Left colon (tissue), 2 donors: ENCODE results near the gene ZBED5. TPM values are rescaled to one million over a fixed set of nuclear protein-coding genes. Genes with fewer than 3 reads are reported as not detected.
A peak's percentile ranks its signal among the peaks of the same experiment; 100 is the strongest.
"Not testable (repeated sequence)": the region's sequence is repeated elsewhere in the genome, so short reads cannot be mapped to it uniquely, and the experiment has no call there.

ENCODE experiments used
- ATAC-seq: fragments of 200-7000 bp; cut with Tn5 transposase; one replicate; pipeline ENCODE4 v1.9.1; 2020; ENCODE audit warnings: mild to moderate bottlenecking, moderate library complexity
- DNase-seq, 2 donors: peaks; one replicate each; pipeline ENCODE4 v3.0.0-alpha.2; 2020
- intact Hi-C, 2 donors: fragments of 100-400 bp; cut with DNase I in 1 of 2; cut with micrococcal nuclease in 1 of 2; formaldehyde crosslinking; loops; one replicate each; pipeline versions ENCODE4 v1.11.2 to v1.14.0; 2022; cut with DNase I, micrococcal nuclease
- long read RNA-seq: library from polyadenylated mRNA; unstranded; transcript quantifications from one replicate; pipeline ENCODE4 v2.0.0, GENCODE V29; 2021
- total RNA-seq, 2 donors: library from RNA; stranded (reverse); fragmentation: NEBNext Ultra II Directional; extraction: Animal tissue kit (Norgen Biotek cat#: 25700); gene quantifications; one replicate each; pipeline ENCODE4 v1.2.1, GENCODE V29; 2021
- donor health status: DM: no; HTN: no; CAD: no.
- donor health status: DM: yes; HTN: yes; CAD: no.

ZBED5 gene
- 10 to 100 TPM; 36.9 to 37.5 TPM for total RNA-seq
- long read RNA-seq, partial matches to known transcripts: 0 of 3 reads
- long read RNA-seq, other reads (novel, unspliced or antisense): 1 of 3 reads

DNA sequence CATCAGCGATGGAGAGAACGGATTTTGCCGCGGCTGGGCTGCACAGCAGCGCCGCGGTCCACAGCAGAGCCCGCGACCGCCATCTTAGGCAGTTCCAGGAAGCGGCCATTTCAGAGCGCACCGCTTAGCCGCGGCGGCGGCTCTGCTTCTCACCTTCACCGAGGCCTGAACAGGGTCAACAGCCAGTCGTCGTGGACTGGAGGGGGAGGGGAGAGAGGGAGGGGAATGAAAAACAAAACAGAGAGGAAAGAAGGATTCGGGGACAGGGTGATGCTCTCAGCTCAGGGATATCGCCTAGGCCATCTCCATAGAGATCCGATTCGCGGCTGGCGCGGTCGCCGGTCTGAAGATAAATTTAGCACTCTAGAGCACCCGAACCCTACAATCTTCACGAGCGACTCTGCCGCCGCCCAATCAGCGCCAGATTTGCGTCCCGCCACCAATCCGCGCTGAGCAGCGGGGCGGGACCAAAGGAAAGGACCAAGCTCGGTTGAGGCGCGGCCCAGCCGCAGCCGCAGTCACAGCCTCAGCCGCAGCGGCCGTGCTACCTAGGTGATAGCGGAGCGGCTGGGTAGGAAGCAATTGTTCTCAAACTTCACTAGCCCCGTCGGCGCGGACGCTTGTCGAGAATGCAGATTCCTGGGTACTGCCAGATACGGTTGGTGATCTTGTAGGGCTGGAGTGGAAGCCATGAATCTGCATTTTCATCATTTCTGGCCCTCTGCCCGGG, at the start of gene ZBED5:
ZBED5 (minus strand) TSS at position 345 of the 730 bp plus-strand sequence. CDS start 3,108 bp downstream, outside the sequence.
- intact Hi-C loops: loop anchor here in 1 of 2 donors (2.0 kb wide), 1 partner anchor 49 kb away; the partner anchor contains the start of gene EIF4G2
- ATAC-seq: peak; percentile 90

DNA sequence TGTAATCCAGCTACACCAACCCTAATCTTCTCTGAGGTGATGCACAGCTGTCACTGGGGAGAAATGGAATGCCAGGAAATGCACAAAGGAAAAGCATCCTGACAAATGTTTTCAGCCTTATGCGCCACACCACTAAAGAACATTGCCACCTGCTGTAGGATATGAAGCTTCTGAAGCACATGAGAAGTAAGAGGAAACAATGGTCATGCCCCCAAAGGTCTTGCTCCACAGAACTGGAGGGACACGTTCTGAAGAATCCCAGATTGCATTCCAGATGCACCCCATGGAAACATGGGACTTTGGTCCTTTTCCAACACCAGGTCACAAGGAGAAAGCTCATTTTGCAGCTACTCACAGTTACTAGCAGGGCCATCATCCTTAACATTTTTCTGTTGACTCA, 48.7 kb upstream of the ZBED5 start:
- no peak for DNase-seq
- intact Hi-C loops: no loop called here
- peak; percentile 44 for ATAC-seq

More for the DNA sequence above, at the start of gene ZBED5:
- peak; percentile 97 to 98 for DNase-seq

DNA sequence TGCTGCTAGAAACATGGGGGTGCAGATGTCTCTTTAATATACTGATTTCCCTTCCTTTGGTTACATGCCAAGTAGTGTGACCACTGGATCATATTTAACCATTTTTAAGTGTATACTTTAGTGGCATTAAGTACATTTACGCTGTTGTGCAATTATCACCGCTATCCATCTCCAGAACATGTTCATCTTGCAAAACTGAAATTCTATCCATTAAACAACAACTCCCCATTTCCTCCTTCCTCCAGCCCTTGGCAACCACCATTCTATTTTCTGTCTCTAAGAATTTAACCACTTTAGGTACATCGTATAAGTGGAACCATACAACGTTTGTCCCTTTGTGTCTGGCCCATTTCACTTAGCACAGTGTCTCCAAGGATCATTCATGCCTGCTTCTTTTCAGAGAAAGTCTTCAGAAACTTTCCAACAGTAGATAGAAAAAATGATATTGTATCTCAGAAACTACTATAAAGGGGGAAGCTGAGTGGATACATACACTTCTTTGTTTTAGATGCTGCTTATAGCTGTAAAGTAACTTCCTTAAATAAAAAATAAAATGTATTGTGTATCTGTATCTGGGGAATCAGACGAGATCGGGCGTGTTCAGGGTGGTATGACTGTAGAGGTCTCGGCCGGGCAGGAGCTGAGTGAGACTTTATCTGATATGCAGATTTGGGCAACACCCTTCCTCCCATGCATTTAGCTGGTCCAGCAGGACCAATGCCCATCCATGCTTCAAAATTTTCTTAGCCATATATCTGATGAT, 44.6 kb upstream of the ZBED5 start:
- ATAC-seq (no peak), DNase-seq (no peak)
- intact Hi-C loops: no loop called here

DNA sequence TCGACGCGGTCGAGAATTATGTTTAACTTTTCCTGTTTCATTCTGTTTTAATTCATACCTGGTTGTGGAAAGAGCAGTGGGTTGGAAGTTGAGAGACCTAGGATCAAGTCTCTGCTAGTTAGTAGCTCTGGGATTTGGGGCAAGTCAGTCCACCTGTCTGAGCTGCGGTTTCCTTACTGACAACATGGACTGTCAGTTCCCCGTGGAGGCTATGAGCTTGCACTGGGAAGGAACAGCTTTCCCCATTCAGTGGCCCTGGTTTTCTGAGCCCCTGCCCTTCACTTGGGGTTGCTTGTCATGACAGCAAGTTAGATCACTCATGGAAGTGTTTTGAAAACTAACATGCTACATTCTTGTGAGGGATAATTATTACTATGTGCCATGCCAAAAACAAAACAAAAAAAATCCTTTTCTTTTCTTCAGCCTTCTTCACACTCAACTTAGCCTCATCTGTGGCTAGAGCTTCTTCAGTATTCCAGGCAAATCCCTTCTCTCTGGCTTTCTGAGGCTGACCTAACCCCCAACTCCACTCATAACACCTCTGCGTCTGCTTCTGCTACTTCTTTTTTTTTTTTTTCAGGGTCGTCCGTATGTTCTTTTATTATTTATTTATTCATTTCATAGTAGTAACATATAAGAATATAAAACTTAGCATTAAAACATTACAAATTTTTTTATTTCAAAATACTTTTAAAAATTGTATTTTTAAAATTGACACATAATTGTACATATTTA, 43.0 kb upstream of the ZBED5 start:
- DNase-seq (peak in 1 of 2 donors; percentile 16), ATAC-seq (peak; percentile 18)
- intact Hi-C loops: no loop called here

DNA sequence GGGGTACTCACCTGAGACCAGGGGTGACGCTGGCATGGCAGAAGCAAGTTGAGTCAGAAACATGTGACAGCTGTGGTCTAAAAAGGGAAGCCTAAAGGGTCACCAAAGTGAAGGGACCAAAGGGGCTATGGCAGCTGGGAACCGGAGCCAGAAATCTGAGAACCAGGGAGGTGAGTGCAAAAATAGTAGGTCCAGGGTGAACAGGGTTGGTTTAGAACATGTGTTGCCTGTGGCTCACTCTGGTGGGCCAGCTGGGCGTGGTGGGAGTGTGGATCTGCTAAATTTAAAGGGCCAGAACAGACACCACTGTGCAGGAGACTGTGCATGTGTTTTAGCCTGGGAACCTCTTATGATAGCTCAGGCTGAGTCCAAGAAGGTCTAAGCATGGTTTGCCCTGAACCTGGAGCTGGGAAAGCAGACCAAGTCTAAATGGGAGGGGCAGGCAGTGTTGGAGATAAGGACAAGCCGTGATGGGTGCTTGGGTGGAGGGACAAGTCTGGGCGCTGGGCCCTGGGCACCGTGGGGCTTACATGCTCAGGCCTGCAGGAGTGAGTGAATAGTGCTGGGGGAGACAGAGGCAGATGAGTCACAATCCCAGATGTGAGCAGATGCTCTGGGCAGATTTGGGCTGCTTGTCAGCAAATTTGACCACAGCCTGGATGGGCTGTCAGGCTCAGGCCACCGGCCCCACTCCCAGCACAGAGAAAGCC, 41.4 kb upstream of the ZBED5 start:
- DNase-seq (peak; percentile 49 to 53), ATAC-seq (peak; percentile 46)
- intact Hi-C loops: no loop called here

DNA sequence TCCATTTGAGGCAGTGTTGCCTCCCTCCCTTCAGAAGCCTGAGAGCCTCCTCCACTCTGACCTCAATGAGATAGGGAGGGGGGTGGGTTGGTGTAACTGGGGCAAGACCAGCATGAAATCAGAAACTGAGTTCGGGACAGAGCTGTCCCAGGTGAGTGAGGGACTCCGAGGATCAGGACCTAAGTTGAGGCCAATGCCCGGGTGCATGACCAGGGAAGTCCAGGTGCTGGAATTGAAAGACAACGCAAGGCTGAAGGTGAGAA, 40.8 kb upstream of the ZBED5 start:
- DNase-seq: no peak
- ATAC-seq: no peak

DNA sequence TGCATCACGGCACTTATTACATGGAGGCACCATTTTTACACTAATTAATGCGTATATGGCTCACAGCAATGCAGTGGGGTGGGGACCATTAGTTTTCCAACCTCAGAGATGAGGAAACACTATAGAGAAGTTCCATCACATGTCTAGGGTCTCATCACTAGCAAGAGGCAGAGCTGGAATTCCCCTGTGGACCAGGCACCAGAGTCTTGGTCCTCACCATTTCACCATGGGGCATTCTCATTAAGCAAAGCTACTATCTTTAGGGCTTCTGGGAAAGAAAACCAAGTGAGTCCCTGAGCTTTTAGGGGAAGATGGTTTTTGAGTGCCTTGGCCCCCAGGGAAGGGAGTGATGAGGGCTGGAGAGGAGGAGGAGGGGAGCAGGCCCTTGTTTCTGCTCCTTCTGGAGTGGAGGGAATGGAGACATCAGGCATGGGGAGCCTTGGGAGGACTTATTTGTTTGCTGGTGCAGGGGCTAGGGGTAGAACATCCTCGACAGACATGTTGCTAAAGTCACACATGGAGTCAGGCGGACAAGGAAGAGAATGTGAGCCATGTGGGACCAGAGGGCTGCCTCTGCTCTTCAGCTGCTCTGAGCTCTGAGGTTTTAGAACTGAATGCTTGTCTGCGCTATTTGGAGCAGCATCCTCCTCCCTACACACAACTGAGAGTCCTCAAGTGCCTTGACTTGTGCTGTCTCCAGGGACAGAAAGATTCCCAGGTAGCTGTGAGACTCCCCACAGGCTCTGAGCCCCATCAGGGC, 40.3 kb upstream of the ZBED5 start:
- intact Hi-C loops: no loop called here
- ATAC-seq: no peak
- no peak for DNase-seq

More for the DNA sequence above, 40.8 kb upstream of the ZBED5 start:
- intact Hi-C loops: no loop called here

DNA sequence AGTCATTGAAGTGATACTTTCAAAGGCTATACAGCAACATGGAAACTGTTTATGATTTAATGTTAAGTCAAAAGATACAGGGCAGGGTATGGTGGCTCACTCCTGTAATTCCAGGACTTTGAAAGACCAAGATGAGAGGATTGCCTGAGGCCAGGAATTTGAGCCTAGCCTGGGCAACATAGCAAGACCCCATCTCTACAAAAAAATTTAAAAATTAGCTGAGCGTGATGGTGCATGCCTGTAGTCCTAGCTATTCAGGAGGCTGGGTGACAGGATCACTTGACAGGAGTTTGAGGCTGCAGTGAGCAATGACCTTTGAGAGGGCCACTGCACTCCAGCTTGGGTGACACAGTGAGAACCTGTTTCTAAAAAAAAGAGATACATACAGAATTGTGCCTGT, 39.3 kb upstream of the ZBED5 start:
- no peak for DNase-seq
- no peak for ATAC-seq
- intact Hi-C loops: no loop called here

DNA sequence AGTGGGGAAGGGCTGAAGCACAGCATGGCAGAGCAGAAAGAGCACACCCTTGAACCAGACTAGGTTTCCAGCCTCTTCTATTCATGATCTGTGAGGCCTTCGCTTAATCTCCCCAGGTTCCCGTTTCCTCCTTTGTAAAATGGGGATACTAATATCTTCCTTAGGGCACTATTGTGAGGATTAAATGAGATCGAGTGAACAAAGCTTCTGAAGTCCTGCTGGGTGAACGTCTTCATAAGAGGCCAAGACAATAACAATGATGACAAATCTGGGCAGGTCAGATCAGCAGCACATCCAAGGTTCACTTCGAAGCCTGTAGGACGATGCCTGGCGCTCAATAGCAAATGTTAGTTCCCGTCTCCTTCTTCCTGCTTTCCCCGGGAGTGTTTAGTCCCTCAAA, 38.6 kb upstream of the ZBED5 start:
- intact Hi-C loops: no loop called here
- DNase-seq (no peak), ATAC-seq (no peak)

DNA sequence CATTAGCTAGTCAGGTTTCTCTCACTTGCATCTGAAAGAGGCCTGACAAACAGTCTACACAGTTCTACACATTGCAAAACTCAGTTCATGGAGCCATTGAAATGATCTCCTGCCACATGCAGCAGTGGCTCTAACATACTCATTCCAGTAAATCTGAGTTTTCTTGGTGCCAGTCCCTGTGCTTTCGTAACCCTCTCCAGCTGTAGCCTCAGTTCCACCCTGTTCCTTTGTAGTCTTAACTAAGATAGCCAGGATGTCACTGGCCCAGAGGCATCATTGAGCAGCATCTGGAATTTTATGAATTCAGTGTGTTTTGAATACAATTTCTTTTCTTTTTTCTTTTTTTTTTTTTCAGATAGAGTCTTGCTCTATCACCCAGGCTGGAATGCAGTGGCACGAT, 37.4 kb upstream of the ZBED5 start:
- DNase-seq (no peak), ATAC-seq (no peak)
- intact Hi-C loops: no loop called here

DNA sequence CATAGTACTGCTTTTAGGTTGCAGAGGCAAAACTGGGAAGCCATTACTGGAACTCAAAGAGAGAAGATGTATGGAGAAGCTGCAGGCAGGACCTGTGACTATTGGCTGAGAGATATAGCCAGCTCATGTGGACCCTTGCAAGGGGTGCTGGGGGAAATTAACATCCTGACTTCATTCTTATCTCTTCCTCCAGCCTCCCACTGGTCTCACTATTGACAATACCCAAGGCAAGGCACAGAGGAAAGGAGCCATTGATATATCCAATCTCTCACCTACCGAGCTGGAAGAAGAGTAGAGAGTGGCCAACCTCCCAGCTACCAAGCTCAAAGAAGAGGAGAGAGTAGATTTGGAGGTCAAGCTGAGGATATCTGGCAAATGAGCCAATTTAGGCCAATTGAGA, 36.8 kb upstream of the ZBED5 start:
- DNase-seq (no peak), ATAC-seq (no peak)
- intact Hi-C loops: no loop called here

DNA sequence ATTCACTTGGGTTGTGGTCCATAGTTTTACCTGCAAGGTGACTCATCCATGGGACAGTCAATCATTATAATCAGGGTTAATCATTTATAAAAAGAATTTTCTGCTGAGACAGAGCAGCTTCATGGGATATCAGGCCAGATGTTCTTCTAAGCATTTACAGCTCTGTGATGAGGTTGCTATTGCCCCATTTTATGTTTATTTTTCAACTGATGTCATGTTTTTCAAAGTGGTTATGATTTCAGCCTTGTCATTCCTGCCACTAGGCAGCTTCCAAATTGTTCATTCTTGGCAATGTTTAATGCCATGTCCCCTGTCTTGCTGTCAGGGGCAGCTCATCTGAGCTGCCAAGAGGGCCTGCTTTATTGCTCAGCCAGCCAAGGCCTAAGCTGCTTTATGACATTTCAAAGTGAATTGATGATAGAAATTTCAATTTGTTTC, 35.9 kb upstream of the ZBED5 start:
- peak; percentile 87 for ATAC-seq
- intact Hi-C loops: no loop called here
- DNase-seq: no peak

DNA sequence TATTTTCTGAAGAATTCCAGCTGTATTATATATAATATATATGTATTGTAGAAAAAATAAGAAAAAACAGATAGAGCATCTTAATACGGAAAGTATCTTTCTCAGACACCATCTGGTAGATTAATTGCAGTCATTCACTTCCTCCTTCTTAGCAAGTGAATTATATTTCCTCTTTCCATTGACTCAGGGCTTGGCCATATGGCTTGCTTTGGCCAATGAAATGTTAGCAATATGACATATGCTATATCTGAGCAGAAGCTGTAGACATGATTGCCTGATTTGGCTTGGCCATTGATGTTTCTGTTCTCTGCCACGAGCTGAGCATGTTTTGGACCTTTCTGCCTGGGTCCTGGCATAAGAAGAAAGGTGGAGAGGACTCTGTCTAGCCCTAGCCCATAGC, 34.4 kb upstream of the ZBED5 start:
- intact Hi-C loops: no loop called here
- DNase-seq (no peak), ATAC-seq (peak; percentile 73)

DNA sequence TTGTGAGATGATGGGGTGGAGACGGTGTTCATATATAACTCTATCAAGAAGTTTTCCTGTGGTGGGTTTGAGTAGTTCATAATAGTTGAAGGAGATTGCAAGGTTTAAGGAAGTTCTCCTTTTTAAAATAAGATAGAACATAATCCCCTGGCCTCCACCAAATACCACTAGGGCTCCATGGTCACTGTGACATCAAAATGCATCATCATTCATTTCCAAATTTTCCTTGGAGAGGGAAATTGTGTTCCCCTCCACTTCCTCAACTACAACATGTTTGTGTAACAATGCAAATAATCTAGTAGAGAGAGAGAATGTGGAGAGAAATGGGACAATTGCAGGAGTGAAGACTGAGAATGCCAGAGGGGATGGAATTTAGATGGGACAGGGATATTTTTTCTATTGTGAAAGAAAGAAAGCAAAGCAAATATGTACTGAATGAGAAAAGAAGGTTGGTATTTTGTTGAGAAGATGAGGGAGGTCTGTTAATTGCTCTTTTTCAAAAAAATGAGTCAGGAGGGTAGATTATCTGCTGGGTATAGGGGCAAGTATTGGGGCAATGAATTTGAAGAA, 33.4 kb upstream of the ZBED5 start:
- DNase-seq: no peak
- intact Hi-C loops: no loop called here
- ATAC-seq: no peak

DNA sequence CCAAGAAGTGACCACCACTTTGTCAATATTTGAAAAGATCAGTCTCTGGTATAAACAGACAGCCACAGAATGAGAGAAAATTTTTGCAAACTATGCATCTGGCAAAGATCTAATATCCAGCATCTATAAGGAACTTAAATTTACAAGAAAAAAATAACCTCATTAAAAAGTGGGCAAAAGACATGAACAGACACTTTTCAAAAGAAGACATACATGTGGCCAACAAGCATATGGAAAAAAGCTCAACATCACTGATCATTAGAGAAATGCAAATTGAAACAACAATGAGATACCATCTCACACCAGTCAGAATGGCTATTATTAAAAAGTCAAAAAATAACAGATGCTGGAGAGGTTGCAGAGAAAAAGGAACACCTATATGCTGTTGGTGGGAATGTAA, 32.2 kb upstream of the ZBED5 start:
- intact Hi-C loops, ATAC-seq, DNase-seq: not testable (repeated sequence)

DNA sequence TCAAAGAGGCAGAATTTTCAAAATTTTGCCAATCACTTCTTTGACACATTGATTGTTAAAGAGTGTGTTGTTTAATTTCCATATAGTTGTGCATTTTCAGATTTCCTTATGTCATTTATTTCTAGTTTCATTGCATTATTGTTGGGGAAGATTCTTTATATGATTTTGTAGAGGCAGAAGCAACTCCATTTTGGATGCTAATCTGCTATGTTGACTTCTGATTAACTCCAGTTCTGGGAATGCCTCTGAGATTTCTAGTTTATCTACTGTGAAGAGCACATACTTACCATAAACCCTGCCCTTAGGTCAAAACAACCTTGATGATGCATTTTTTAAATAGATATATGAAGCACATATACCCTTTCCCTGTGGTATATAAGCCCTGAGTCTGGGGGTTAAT, 29.5 kb upstream of the ZBED5 start:
- intact Hi-C loops: no loop called here

DNA sequence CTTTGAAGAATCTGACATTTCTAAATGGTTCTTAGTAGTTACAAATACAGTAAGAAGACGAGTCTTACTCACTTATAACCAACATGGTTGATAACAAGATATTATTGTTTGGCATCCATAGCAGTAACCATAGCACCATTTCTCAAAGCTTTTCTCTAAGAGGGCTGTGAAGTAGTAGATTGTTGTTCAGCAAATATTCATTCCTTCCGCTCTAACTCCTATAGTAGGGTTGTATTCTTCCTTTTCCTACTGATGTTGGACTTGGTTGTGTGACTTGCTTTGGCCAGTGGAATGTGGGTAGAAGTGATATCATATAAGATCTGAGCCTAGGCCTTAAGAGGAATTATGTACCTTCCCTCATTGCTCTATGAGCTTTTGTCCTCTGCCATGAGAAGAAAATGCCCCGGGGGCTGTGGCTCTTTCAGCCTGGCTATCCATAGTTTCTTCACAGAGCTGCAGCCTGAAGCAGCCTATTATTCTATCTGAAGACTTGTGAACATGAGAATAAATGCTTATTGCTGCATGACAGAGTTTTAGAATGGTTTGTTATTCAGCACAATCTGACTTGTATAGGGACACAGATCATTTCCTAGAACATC, 28.9 kb upstream of the ZBED5 start:
- intact Hi-C loops: no loop called here
- ATAC-seq (no peak), DNase-seq (no peak)

More for the DNA sequence above, 29.5 kb upstream of the ZBED5 start:
- DNase-seq (no peak), ATAC-seq (no peak)
